Urinary bladder (tissue), 4 donors: ENCODE measurements around the gene C4orf51. TPM values are rescaled to one million over a fixed set of nuclear protein-coding genes. Genes with fewer than 3 reads are reported as not detected.

Source experiments
- DNase-seq: peaks from one replicate; pipeline ENCODE4 v3.0.0-alpha.2; 2015; ENCODE audit errors: extremely low spot score
- H3K27ac ChIP-seq: one replicate; pipeline ENCODE4 v1.5.1; 2013; ENCODE audit warnings: low read depth, mild to moderate bottlenecking, moderate library complexity
- H3K36me3 ChIP-seq: one replicate; pipeline ENCODE4 v1.6.1; 2013; ENCODE audit warnings: mild to moderate bottlenecking, moderate library complexity; ENCODE audit not compliant: insufficient read depth
- H3K4me1 ChIP-seq: one replicate; pipeline ENCODE4 v1.6.1; 2013; ENCODE audit warnings: mild to moderate bottlenecking, moderate library complexity; ENCODE audit not compliant: insufficient read depth
- H3K4me3 ChIP-seq: one replicate; pipeline ENCODE4 v1.5.1; 2013; ENCODE audit warnings: low read depth, low read length
- WGBS: extraction: QIAGEN DNeasy Blood & Tissue Kit; methylation state at CpG from one replicate; pipeline ENCODE4 v1.1.7; 2013; 5-methylcytosine and 5-hydroxymethylcytosine counted together
- polyA plus RNA-seq: library from polyadenylated mRNA; stranded (reverse); fragments of 200-250 nt; gene quantifications from one replicate; pipeline ENCODE4 v1.2.3, GENCODE V29; 2013
- total RNA-seq: library from RNA; depleted of rRNA; stranded (reverse); fragments of >200 nt; gene quantifications from one replicate; pipeline ENCODE4 v1.2.3, GENCODE V29; 2014
- donor health status: healthy with polysubstance abuse.
- donor health status: healthy.

The C4orf51 gene
- total and polyA plus RNA-seq, 2 donors: not detected

GRCh38 chr4:145775406-145775805, 95.5 kb downstream of the C4orf51 start:
- Histone ChIP-seq H3K27ac (no peak overlapping the region), H3K36me3 (no peaks in the 10 kb centered on the region), H3K4me3 (no peak overlapping the region), H3K4me1 (no peaks in the 10 kb centered on the region)
- WGBS: 96% methylated on average over 3 of the region's 3 CpGs
- DNase-seq: no peak

- H3K4me3 ChIP-seq: no peak overlapping the region
- H3K36me3 ChIP-seq: no peaks in the 10 kb centered on the region
- no peak overlapping the region for H3K27ac ChIP-seq
- DNase-seq: no peak
- H3K4me1 ChIP-seq: no peaks in the 10 kb centered on the region
- 97% methylated on average over 4 of the region's 4 CpGs for WGBS
Observed at GRCh38 chr4:145776208-145776607, 96.3 kb downstream of the C4orf51 start.

- Histone ChIP-seq H3K4me3 (no peak overlapping the region), H3K27ac (no peak overlapping the region), H3K4me1 (no peaks in the 10 kb centered on the region), H3K36me3 (no peaks in the 10 kb centered on the region)
- 91% methylated on average over 8 of the region's 8 CpGs for WGBS
- DNase-seq: no peak
Observed at GRCh38 chr4:145779319-145779801, 99.4 kb downstream of the C4orf51 start.

GRCh38 chr4:145781351-145781750, 101.4 kb downstream of the C4orf51 start:
- H3K27ac ChIP-seq: no peak overlapping the region
- DNase-seq: no peak
- no peaks in the 10 kb centered on the region for H3K4me1 ChIP-seq
- WGBS: 89% methylated on average over 2 of the region's 2 CpGs
- H3K36me3 ChIP-seq: no peaks in the 10 kb centered on the region
- H3K4me3 ChIP-seq: no peak overlapping the region

Other genes with a start within 250 kb of the C4orf51 start
- gene SMAD1, start 198.3 kb upstream of the C4orf51 start, total RNA-seq: 67.8 TPM
- 17.1 TPM for gene SMAD1, start 198.3 kb upstream of the C4orf51 start, polyA plus RNA-seq
- 5.8 TPM for gene MMAA, start 60.8 kb upstream of the C4orf51 start, total RNA-seq
- 4.7 TPM for gene MMAA, start 60.8 kb upstream of the C4orf51 start, polyA plus RNA-seq